GM18505 (cell line): Measurements from ENCODE around the gene NECTIN1.

Experiments
- ATAC-seq: cut with Tn5 transposase; IDR thresholded peaks from one replicate; pipeline ENCODE4 v1.9.1; 2021; ENCODE audit not compliant: unreplicated experiment
- POLR2A ChIP-seq: IDR thresholded peaks from 4 replicates; pipeline ENCODE4 v1.6.1; 2011; ENCODE audit warnings: borderline replicate concordance; ENCODE audit not compliant: insufficient read depth, insufficient read length; ENCODE audit errors: extremely low read depth

Gene NECTIN1

DNA sequence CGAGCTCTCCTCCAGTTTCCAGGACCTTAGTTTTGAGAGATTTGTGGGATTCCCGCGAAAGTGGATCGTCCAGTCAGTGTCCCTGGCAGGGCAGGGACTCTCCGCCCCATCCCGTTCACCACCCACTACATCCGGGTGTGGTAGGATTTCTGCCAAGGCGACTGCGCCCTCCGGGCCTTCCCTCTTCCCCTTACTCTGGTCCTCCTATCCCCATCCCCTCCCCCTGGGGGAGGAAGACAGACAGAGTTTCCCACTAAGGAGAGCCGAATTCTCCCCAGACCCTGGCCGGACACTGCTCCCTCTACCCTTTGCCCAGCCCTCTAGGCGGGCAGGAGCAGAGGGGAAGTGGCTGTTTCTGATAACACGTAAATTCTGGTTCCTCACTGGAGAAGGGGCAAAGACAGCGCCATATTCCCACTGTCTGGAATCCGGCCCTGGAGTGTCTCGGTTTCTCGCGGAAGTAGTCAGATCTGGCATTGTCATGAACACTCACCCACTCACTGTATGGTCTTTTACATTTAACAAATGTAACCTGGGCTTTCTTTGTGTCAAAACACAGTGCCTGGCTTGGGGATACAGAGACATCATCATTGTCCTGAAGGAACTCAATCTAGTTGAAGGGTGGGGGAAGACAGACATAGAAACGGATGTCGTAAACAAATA, 1.1 kb upstream of the NECTIN1 start:
- ATAC-seq, result no peak
- TF ChIP-seq POLR2A, result no peak

DNA sequence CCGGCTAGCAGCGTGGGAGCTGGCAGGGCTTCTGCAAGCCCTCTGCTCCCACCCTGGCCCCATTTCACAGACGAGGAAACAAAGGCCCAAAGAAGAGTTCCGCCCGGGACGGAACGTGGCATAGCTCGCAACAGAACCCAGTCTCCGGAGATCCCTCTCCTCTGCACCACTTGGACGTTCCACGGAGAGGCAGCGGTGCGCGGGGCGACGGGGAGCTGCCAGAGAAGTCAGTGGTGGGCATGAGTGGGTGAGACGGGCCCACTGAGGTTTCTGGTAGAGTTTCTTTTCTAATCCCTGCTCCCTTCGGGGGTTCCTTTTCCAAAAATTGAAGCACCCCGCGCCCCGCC, 554 bp upstream of the NECTIN1 start:
- ATAC-seq, result peak; percentile 16
- TF ChIP-seq POLR2A, result no peak

DNA sequence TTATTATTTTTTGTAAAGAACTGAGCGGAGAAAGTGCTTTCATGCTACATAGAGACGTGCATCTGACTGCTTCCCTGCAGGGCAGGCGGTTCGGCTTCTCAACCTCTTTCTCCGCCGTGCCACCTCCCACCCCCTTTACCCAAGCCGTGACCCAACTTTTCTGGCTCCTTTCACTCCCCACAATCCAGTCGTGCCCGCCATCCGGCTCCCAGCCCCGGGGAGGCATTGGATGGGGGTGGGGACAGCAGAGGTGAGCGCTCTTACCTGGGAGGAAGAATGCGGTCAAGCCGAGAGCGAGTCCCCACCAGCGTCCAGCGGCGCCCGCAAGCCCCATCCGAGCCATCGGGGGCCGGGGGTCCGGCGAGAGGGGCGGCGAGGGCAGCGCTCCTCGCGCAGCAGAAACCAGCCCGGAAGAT, 781 bp downstream of the NECTIN1 start:
- TF ChIP-seq POLR2A, result no peak
- no peak for ATAC-seq

- no peak for TF ChIP-seq POLR2A
- no peak for ATAC-seq
These were observed 1.4 kb downstream of the NECTIN1 start for GRCh38 chr11:119727523-119728151.

DNA sequence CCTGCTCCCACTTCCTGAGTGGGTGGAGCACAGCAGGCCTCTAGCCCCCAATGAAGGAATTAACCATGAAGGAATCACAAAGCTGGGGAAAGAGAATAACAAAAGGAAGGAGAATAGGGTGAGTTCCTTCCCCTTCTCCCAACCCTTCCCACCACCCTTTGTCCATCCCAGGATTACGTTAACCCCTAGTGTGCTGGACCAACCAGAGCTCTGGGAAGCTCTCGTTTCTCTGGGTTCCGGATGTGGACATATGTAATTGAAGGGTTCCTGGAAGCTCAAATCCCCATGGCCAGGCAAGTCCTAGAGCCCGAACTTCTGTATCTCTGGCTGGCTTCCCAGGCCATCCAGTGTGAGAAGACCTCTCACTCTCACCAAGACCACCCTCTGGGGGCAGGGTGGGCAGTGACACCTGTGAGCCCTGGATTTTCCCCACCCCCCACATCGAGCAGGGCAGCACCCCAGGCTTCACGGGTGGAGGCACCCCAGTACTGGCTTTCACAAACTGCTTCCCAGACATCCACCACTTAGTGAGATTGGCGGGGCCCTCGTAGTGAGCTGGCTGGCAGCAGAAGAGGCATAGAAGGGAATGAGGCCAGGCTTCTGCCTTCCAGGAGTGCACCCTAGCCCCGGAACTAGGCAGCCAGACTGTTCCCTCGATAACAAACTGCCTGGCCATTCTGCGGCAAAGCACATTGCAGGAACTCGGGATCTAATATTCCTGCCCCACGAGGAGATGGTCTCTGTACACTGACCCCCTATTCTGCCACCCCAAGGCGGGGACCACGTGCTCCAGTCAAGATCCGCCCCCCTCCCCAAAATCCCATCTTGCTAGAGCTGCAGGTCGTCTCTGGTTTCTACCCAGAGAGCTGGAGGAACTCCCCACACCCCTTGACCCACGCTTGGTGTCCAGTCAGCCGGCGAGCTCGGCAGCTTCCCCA, 2.1 kb downstream of the NECTIN1 start:
- no peak for TF ChIP-seq POLR2A

GRCh38 chr11:119726150-119726553, 2.8 kb downstream of the NECTIN1 start:
- no peak for TF ChIP-seq POLR2A
- no peak for ATAC-seq

More for the DNA sequence above, 2.1 kb downstream of the NECTIN1 start:
- no peak for ATAC-seq

DNA sequence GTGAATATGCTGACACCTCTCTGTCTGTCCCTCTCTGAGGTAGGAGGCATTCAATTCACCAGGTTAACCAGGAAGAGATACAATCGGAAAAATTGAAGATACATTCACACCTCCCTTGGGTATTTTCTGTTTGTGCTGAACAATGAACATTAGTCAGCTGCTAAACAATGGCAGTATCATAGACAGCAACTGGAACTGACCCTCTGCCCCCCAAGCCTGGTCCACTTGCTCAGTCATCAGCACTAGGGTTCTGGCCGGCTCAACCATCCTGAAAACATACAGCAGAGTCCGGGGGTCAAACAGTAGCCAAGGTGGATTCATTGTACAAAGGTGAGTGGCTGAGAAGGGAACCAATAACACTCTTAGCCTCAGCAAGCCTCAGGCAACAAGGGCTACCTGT, 4.0 kb downstream of the NECTIN1 start:
- TF ChIP-seq POLR2A, result no peak
- no peak for ATAC-seq

DNA sequence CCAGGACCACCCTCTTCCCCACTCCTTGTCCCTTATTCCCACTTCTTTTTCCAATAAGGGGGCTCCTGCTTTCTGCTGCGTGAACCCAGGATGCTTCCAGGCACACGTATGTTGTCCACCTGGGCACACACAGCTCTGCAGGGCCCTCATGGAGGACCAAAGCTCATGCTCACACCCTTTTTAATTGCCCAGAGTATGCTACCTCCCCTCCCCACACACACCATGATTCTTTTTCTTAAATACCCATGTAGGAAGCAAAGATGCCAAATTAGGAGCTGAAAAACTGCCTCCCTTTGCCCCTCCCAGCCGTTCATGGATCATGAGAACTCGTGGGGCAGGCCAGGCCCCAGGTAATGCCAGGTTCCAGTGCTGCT, 5.1 kb downstream of the NECTIN1 start:
- ATAC-seq, result no peak
- no peak for TF ChIP-seq POLR2A

DNA sequence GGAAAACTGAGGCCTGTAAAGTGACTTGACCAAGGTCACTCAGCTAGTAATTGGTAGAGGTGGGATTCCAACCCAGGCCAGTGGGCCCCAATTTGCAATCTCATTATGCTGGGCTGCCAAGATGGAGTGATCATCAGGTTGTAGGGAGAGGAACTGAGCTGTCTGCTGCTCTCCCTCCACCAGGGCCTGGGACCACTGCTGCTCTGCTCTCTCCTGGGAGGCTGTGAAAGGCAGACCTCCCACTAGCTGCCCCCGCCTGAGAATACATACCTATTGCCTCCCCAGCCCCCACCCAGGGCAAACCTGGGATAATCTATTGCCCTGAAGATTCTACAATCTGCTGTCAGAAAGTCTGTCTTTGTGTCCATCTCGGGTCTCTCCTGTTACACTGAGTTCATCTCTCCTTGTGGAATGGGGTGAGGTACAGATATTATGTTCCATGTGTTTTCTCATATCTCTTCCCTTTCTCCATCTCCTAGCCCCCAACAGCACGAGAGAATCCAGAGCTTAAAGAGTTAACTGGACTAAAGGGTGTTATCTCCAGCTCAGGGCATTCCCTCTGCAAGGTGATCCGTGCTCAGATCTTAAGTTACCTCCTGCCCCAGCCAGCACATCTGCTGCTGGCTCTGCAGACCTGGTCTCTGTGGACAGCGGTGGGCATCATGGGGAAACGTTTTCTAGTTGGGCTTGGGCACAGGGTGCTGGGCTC, 5.6 kb downstream of the NECTIN1 start:
- no peak for TF ChIP-seq POLR2A
- no peak for ATAC-seq

DNA sequence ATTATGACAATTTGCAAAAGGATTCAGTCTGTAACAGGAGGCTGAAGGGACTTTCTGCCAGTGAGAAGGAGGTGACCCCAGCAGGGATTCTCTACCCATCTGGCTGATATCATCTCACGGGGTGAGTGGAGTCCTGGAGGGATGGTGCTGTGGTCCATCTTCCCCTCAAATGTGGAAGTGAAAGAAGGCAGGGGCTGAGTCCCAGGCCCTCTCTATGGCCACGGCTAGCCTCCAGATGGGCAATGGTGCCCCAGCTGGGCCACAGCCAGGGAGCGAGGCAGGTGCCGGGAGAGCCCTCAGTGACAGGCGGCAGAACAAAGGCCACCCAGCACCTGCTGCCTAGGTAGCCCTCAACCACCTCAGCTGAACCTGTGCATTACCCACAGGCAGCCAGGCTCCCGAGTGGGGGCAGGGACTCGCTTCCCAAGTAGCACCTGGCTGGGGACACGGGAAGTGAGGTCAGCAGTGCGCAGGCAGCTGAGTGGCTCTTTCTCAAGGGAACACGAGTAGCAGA, 6.7 kb downstream of the NECTIN1 start:
- ATAC-seq, result no peak
- no peak for TF ChIP-seq POLR2A

- TF ChIP-seq POLR2A, result no peak
- ATAC-seq, result no peak
These were observed 7.6 kb downstream of the NECTIN1 start for GRCh38 chr11:119721129-119722120.

- no peak for ATAC-seq
These were observed 8.6 kb downstream of the NECTIN1 start for GRCh38 chr11:119720311-119720913.

More at GRCh38 chr11:119720311-119720913, 8.6 kb downstream of the NECTIN1 start:
- no peak for TF ChIP-seq POLR2A
